Endothelial cell of umbilical vein (primary cell): Measurements from ENCODE around the gene TOR1A. TPM values are rescaled to one million over a fixed set of nuclear protein-coding genes. Genes with fewer than 3 reads are reported as not detected.

Source experiments
- BruUV-seq: library from RNA; stranded (reverse); fragments of 400-500 nt; replicated peaks from 2 replicates; lab custom pipeline; 2021; lab: Mats Ljungman, UMichigan
- CTCF ChIA-PET: fragments of 300-600, 350-600 bp; sonication (Branson Sonifier 250); formaldehyde crosslinking; loops from one replicate; lab custom pipeline; 2021; ENCODE audit warnings: antibody characterized with exemption, inconsistent platforms; lab: Charles Lee
- POLR2A ChIA-PET: fragments of 300-600, 350-600 bp; sonication (Branson Sonifier 250); formaldehyde crosslinking; loops from one replicate; lab custom pipeline; 2021; ENCODE audit warnings: antibody characterized with exemption, inconsistent platforms; lab: Charles Lee
- DNase-seq: peaks from one replicate; pipeline ENCODE4 v3.0.0-alpha.2; 2011; ENCODE audit warnings: low read depth, low spot score
- FAIRE-seq: peaks from 2 replicates; lab custom pipeline; 2011; peaks lifted over from hg19 to GRCh38; lab: Jason Lieb, UNC
- H2AFZ ChIP-seq: 2 replicates; pipeline ENCODE4 v1.6.0; 2012; ENCODE audit warnings: low read depth, low read length, control low read depth, inconsistent platforms
- H3K27ac ChIP-seq: 2 replicates; pipeline ENCODE4 v1.5.1; 2011; ENCODE audit warnings: low read depth, mild to moderate bottlenecking, control low read depth, low read length, moderate library complexity; ENCODE audit not compliant: insufficient read depth
- H3K27me3 ChIP-seq, 2 experiments: 2 replicates each; pipeline versions ENCODE4 v1.6.0 to v1.6.1; 2011; ENCODE audit warnings: low read length in 2 of 2, mixed read lengths in 1 of 2; ENCODE audit not compliant: control insufficient read depth in 2 of 2, insufficient read depth in 2 of 2
- H3K36me3 ChIP-seq, 2 experiments: 2 replicates in 1 of 2; 3 replicates in 1 of 2; pipeline ENCODE4 v1.5.1; 2011; ENCODE audit warnings: low read length in 2 of 2, mild to moderate bottlenecking in 1 of 2, moderate library complexity in 1 of 2; ENCODE audit not compliant: control insufficient read depth in 2 of 2, insufficient read depth in 2 of 2; ENCODE audit errors: extremely low read depth in 1 of 2
- H3K4me1 ChIP-seq: 3 replicates; pipeline ENCODE4 v1.5.1; 2011; ENCODE audit warnings: mild to moderate bottlenecking, low read length; ENCODE audit not compliant: control insufficient read depth, insufficient read depth; ENCODE audit errors: extremely low read depth
- H3K4me2 ChIP-seq: 2 replicates; pipeline ENCODE4 v1.6.1; 2011; ENCODE audit warnings: low read length, control low read depth, mixed read lengths; ENCODE audit not compliant: insufficient read depth
- H3K4me3 ChIP-seq, 3 experiments: fragments of 200-600 bp in 1 of 3; sonication (generic), shearing (Covaris generic) in 1 of 3; replicated peaks in 1 of 3; 2 replicates each; pipeline ENCODE4 v1.5.1; 2011 to 2016; ENCODE audit warnings: control low read depth in 3 of 3, low read length in 3 of 3, mild to moderate bottlenecking in 2 of 3, inconsistent platforms in 1 of 3, low read depth in 1 of 3, moderate library complexity in 1 of 3; ENCODE audit not compliant: insufficient read depth in 1 of 3
- H3K79me2 ChIP-seq: 2 replicates; pipeline ENCODE4 v1.6.0; 2012; ENCODE audit warnings: low read length, inconsistent platforms; ENCODE audit not compliant: control insufficient read depth, insufficient read depth
- H3K9ac ChIP-seq: replicated peaks from 2 replicates; pipeline ENCODE3; 2011; ENCODE audit warnings: low read length, control low read depth; ENCODE audit not compliant: insufficient read depth; ENCODE audit errors: extremely low read depth
- H3K9me1 ChIP-seq: replicated peaks from 3 replicates; pipeline ENCODE4 v1.6.0; 2011; ENCODE audit warnings: mild to moderate bottlenecking, low read length; ENCODE audit not compliant: control insufficient read depth, insufficient read depth; ENCODE audit errors: extremely low read depth
- H3K9me3 ChIP-seq: replicated peaks from 2 replicates; pipeline ENCODE4 v1.5.1; 2012; ENCODE audit warnings: low read length, inconsistent platforms; ENCODE audit not compliant: control insufficient read depth, insufficient read depth
- H4K20me1 ChIP-seq: replicated peaks from 2 replicates; pipeline ENCODE3; 2011; ENCODE audit warnings: mild to moderate bottlenecking, low read length; ENCODE audit not compliant: control insufficient read depth, insufficient read depth; ENCODE audit errors: extremely low read depth
- EZH2 ChIP-seq: IDR thresholded peaks from 2 replicates; pipeline ENCODE4 v1.6.1; 2012; ENCODE audit warnings: borderline replicate concordance, low read depth, mild to moderate bottlenecking, moderate library complexity, low read length, inconsistent platforms; ENCODE audit not compliant: severe bottlenecking
- FOS ChIP-seq: IDR thresholded peaks from 2 replicates; pipeline ENCODE4 v1.6.1; 2011; ENCODE audit warnings: mild to moderate bottlenecking, low read length, moderate library complexity, borderline replicate concordance; ENCODE audit not compliant: insufficient read depth
- GATA2 ChIP-seq: IDR thresholded peaks from 2 replicates; pipeline ENCODE4 v1.7.0; 2011; ENCODE audit warnings: low read depth, mild to moderate bottlenecking, moderate library complexity, mixed read lengths, low read length; ENCODE audit not compliant: insufficient read length, insufficient read depth
- JUN ChIP-seq: IDR thresholded peaks from 2 replicates; pipeline ENCODE4 v1.6.1; 2011; ENCODE audit warnings: borderline replicate concordance, low read depth; ENCODE audit not compliant: insufficient read length, insufficient read depth
- MYC ChIP-seq: IDR thresholded peaks from one replicate; pipeline ENCODE4 v1.6.1; 2011; ENCODE audit warnings: mild to moderate bottlenecking, low read depth, low read length
- POLR2A ChIP-seq: IDR thresholded peaks from 2 replicates; pipeline ENCODE4 v1.6.1; 2012; ENCODE audit warnings: low read depth, mild to moderate bottlenecking, control low read depth, low read length
- POLR2AphosphoS5 ChIP-seq: IDR thresholded peaks from 2 replicates; pipeline ENCODE4 v1.6.1; 2012; ENCODE audit warnings: low read depth, mild to moderate bottlenecking, control low read depth, low read length, moderate library complexity; ENCODE audit not compliant: insufficient read depth
- dilution Hi-C: fragments of 300-500 bp; cut with MboI; formaldehyde crosslinking; loops from one replicate; pipeline ENCODE4 v1.15.0; 2019; ENCODE audit warnings: low sequenced_read_pairs; ENCODE audit not compliant: extremely low pct_ligation_motif_present
- intact Hi-C: fragments of 100-400 bp; cut with micrococcal nuclease; formaldehyde crosslinking; loops from one replicate; pipeline ENCODE4 v1.10.0; 2022
- polyA plus RNA-seq, 4 experiments: library from polyadenylated mRNA; depleted of rRNA in 3 of 4; stranded (reverse) in 3 of 4; unstranded in 1 of 4; fragments of >200 nt; gene quantifications; 2 replicates each; pipeline versions ENCODE4 v1.2.1 to v1.2.3, GENCODE V29; 2011 to 2012; ENCODE audit warnings: missing spikeins in 1 of 4
- total RNA-seq: library from RNA; stranded (reverse); gene quantifications from 2 replicates; pipeline ENCODE4 v1.2.3, GENCODE V29; 2021
- TF ChIP-seq, protein P1 (sequence below): IDR thresholded peaks from 2 replicates; pipeline ENCODE4 v1.6.1; 2011; ENCODE audit not compliant: insufficient read depth, insufficient read length
- TF ChIP-seq, protein P2 (sequence below), 2 donors: IDR thresholded peaks; 1 replicate in 1 of 2; 2 replicates in 1 of 2; pipeline ENCODE4 v1.5.1; 2011; ENCODE audit warnings: low read length in 2 of 2, mild to moderate bottlenecking in 2 of 2, moderate library complexity in 2 of 2, control low read depth in 1 of 2, inconsistent platforms in 1 of 2, low read depth in 1 of 2; ENCODE audit not compliant: insufficient read depth in 1 of 2; ENCODE audit errors: extremely low read depth in 1 of 2

The TOR1A gene
- total and polyA plus RNA-seq, 2 donors (not counting 3 experiments of a cell fraction or from before 2014, with no cell fraction given): 57.8 to 89.8 TPM

DNA sequence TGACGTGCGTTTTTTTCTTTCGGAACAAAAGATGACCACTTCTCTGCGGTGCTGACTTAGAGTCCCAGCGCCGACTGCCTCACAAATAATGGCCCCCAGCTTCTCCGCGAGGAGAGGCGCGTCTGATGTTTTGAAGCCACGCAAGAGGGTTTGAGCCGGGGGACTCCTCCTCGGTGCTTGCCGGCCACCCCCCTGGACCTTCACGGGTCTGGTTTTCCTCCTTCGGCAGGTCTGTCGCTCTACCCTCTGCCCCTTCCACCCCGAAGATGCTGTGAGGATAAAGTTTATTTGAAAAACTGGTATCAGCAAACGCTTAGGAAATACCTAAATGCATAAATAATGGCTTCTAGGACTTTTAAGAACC lies 11.9 kb upstream of the TOR1A start:
- H2AFZ ChIP-seq: peak overlapping the region; percentile 59
- DNase-seq (peak; percentile 22), FAIRE-seq (no peak)
- BruUV-seq: no TSS peak
- no peaks in the 10 kb centered on the region for H3K9me1 ChIP-seq
- no peak for TF ChIP-seq EZH2
- TF ChIP-seq POLR2AphosphoS5: no peak
- TF ChIP-seq, protein P1, sequence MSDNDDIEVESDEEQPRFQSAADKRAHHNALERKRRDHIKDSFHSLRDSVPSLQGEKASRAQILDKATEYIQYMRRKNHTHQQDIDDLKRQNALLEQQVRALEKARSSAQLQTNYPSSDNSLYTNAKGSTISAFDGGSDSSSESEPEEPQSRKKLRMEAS: no peak
- TF ChIP-seq FOS: no peak
- no peak for TF ChIP-seq GATA2
- TF ChIP-seq, protein P2, sequence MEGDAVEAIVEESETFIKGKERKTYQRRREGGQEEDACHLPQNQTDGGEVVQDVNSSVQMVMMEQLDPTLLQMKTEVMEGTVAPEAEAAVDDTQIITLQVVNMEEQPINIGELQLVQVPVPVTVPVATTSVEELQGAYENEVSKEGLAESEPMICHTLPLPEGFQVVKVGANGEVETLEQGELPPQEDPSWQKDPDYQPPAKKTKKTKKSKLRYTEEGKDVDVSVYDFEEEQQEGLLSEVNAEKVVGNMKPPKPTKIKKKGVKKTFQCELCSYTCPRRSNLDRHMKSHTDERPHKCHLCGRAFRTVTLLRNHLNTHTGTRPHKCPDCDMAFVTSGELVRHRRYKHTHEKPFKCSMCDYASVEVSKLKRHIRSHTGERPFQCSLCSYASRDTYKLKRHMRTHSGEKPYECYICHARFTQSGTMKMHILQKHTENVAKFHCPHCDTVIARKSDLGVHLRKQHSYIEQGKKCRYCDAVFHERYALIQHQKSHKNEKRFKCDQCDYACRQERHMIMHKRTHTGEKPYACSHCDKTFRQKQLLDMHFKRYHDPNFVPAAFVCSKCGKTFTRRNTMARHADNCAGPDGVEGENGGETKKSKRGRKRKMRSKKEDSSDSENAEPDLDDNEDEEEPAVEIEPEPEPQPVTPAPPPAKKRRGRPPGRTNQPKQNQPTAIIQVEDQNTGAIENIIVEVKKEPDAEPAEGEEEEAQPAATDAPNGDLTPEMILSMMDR (IDR thresholded peaks at IDR 0.05; ENCODE audit: extremely low read depth in 1 of 2, insufficient read depth in 1 of 2, low read depth in 1 of 2, low read length in 2 of 2): no peak
- TF ChIP-seq JUN: no peak
- no peak for TF ChIP-seq POLR2A
- no peak for TF ChIP-seq MYC
- peak overlapping the region; percentile 54 for H3K9ac ChIP-seq
- H3K27me3 ChIP-seq: no peaks in the 10 kb centered on the region
- H3K27ac ChIP-seq: peak overlapping the region; percentile 6
- H3K9me3 ChIP-seq: no peaks in the 10 kb centered on the region
- peak overlapping the region; percentile 60 to 82 (median 65) for H3K4me3 ChIP-seq
- H3K36me3 ChIP-seq: peaks cover 2% of the 10 kb centered on the region in 2 experiments
- dilution Hi-C loops (no loop called here), intact Hi-C loops (loop anchor here (1.0 to 5.0 kb wide), 4 partner anchors 12 to 261 kb away; partner anchors contain the start of genes FNBP1 and TOR1A)
- H3K79me2 ChIP-seq: peaks cover 6% of the 10 kb centered on the region
- peaks cover 15% of the 10 kb centered on the region for H3K4me1 ChIP-seq
- CTCF ChIA-PET: no interaction called here
- POLR2A ChIA-PET: no interaction called here
- peak overlapping the region; percentile 81 for H3K4me2 ChIP-seq
- no peaks in the 10 kb centered on the region for H4K20me1 ChIP-seq
